Measurements from ENCODE around the gene GALNTL6.

- no peak for TF ChIP-seq POLR2A (IDR thresholded peaks at IDR 0.05)
- TF ChIP-seq CTCF (IDR thresholded peaks at IDR 0.05) = no peak
These were observed 1188.4 kb downstream of the GALNTL6 start for GRCh38 chr4:173001571-173001970.

All from testis (tissue), 2 donors.